ENCODE data around the gene SLC50A1.
A peak's percentile ranks its signal among the peaks of the same experiment; 100 is the strongest.

The SLC50A1 gene

DNA sequence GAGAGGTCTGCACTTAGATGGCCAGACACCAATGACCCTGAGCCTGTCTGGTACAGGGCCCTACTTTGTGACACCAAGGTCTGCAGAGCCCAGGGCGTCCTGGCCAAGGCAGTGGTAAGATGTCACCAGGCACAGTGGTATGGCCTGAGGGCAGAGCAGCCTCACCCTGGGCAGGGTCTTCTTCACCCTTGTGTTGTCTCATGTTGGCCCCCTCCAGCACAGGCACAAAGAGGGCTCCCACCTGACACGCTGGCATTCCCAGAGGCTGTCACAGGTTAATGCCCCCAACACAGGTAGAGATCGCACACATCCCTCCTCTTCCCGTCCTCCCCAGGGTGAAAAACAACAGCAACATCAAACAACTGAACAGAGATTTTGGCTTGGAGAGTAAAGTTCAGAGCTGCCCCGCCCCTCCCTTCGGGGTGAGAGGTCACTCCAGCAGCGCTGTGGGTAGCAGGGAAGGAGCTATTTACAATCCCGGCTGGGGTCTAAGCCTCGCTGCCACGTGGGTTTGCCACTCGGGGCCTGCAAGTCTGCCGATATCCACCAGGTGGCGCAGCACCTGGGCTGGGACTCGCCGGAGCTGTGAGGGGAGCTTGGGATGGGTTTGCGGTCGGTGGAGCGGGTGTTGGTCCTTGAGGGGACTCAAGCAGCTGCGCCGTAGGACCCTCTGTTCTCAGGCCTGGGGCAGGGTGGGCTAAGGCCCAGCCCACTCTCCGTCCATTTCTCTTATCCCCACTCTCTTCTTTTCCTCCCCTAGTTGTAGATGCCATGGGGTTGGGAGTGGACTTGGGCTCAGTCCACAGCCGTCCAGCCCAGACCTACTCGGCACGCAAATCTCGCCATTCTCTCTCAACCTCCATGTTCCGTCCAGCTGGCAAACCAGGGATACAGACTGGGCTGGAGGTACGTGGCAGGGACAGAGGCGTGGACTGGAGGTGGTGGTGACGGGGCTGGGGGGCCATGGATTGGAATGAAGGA is 44.3 kb upstream of the SLC50A1 start:
- no peaks in the 10 kb centered on the region for H4K20me1 ChIP-seq (ENCODE audit: insufficient read depth, low read length)
- H2AFZ ChIP-seq (ENCODE audit: low read length), result peak overlapping the region; percentile 55
- no peaks in the 10 kb centered on the region for H3K79me2 ChIP-seq (ENCODE audit: low read length)
- no peak overlapping the region for H3K27ac ChIP-seq (ENCODE audit: low read length)
- TF ChIP-seq EZH2 (optimal IDR thresholded peaks at IDR 0.05; ENCODE audit: low read depth, low read length), result no peak
- TF ChIP-seq, protein P1, sequence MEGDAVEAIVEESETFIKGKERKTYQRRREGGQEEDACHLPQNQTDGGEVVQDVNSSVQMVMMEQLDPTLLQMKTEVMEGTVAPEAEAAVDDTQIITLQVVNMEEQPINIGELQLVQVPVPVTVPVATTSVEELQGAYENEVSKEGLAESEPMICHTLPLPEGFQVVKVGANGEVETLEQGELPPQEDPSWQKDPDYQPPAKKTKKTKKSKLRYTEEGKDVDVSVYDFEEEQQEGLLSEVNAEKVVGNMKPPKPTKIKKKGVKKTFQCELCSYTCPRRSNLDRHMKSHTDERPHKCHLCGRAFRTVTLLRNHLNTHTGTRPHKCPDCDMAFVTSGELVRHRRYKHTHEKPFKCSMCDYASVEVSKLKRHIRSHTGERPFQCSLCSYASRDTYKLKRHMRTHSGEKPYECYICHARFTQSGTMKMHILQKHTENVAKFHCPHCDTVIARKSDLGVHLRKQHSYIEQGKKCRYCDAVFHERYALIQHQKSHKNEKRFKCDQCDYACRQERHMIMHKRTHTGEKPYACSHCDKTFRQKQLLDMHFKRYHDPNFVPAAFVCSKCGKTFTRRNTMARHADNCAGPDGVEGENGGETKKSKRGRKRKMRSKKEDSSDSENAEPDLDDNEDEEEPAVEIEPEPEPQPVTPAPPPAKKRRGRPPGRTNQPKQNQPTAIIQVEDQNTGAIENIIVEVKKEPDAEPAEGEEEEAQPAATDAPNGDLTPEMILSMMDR (IDR thresholded peaks at IDR 0.05; ENCODE audit: low read length), result peak; percentile 100
- no peaks in the 10 kb centered on the region for H3K9me3 ChIP-seq (replicated peaks; ENCODE audit: insufficient read depth, low read length)
- H3K4me1 ChIP-seq (ENCODE audit: low read length), result peaks cover 21% of the 10 kb centered on the region
- H3K9ac ChIP-seq (ENCODE audit: low read length), result no peak overlapping the region
- H3K4me2 ChIP-seq (ENCODE audit: low read depth, low read length), result peak overlapping the region; percentile 62
- H3F3A ChIP-seq (ENCODE audit: insufficient read depth, low read length), result no peaks in the 10 kb centered on the region
- no peaks in the 10 kb centered on the region for H3K36me3 ChIP-seq (replicated peaks; ENCODE audit: insufficient read depth, low read length)
- H3K9me2 ChIP-seq (replicated peaks; ENCODE audit: insufficient read depth, low read length), result no peaks in the 10 kb centered on the region
- DNase-seq, result peak; percentile 83
- peak overlapping the region; percentile 10; the same call in 1 of the 2 replicates for H3K4me3 ChIP-seq (ENCODE audit: low read length)
- peaks cover 26% of the 10 kb centered on the region for H3K27me3 ChIP-seq (replicated peaks; ENCODE audit: insufficient read depth, low read length)

DNA sequence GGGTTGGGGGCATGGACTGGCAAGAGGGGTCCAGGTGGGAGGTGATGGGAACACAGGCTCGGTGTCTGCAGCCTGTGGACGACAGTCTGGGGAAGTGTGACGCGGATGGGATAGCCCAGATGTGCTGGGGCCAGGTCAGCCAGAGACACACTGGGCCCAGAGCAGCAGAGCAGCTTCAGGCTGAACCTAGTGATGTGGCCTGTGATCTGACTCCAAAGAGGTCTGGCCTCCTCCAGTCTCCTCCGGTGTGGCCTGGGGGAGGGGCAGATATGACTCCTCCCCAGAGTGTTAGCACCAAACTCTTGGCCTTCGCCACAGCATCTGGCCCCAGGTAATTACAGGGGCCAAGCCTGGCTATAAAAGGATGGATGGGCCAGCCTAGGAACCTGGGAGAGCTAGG is 43.5 kb upstream of the SLC50A1 start:
- Histone ChIP-seq H3F3A (ENCODE audit: insufficient read depth, low read length) (no peaks in the 10 kb centered on the region), H3K9me3 (replicated peaks; ENCODE audit: insufficient read depth, low read length) (no peaks in the 10 kb centered on the region), H3K9ac (ENCODE audit: low read length) (no peak overlapping the region), H3K4me3 (ENCODE audit: low read length) (no peak overlapping the region), H3K9me2 (replicated peaks; ENCODE audit: insufficient read depth, low read length) (no peaks in the 10 kb centered on the region), H3K27me3 (replicated peaks; ENCODE audit: insufficient read depth, low read length) (peaks cover 26% of the 10 kb centered on the region), H3K4me1 (ENCODE audit: low read length) (peaks cover 19% of the 10 kb centered on the region), H3K27ac (ENCODE audit: low read length) (no peak overlapping the region), H2AFZ (ENCODE audit: low read length) (no peak overlapping the region), H4K20me1 (ENCODE audit: insufficient read depth, low read length) (no peaks in the 10 kb centered on the region), H3K4me2 (ENCODE audit: low read depth, low read length) (no peak overlapping the region), H3K79me2 (ENCODE audit: low read length) (no peaks in the 10 kb centered on the region), H3K36me3 (replicated peaks; ENCODE audit: insufficient read depth, low read length) (no peaks in the 10 kb centered on the region)
- TF ChIP-seq EZH2 (optimal IDR thresholded peaks at IDR 0.05; ENCODE audit: low read depth, low read length) (no peak), EZH2phosphoT487 (IDR thresholded peaks at IDR 0.05; ENCODE audit: low read length) (no peak)
- TF ChIP-seq, protein P1 (IDR thresholded peaks at IDR 0.05; ENCODE audit: low read length), result no peak
- no peak for DNase-seq

DNA sequence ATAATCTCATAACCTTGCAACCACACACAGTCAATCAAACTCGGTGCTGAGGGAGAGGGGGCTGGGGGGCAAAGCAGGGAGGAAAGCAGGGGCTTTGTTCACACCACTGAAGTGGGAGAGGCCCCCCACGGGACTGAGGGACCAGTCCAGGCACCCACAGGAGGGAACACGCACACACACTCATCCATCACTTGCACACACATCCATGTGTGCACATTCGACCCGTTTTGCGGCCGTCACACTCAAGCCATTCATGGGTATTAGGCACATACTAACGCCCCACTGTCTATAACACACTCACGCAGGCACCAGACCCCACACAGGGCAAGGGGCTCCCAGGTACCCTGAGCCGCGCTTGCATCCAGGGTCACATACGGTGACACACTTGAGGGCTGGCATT is 43.0 kb upstream of the SLC50A1 start:
- no peak overlapping the region for H2AFZ ChIP-seq (ENCODE audit: low read length)
- no peak for TF ChIP-seq EZH2phosphoT487 (IDR thresholded peaks at IDR 0.05; ENCODE audit: low read length)
- no peak for TF ChIP-seq EZH2 (optimal IDR thresholded peaks at IDR 0.05; ENCODE audit: low read depth, low read length)
- TF ChIP-seq, protein P1 (IDR thresholded peaks at IDR 0.05; ENCODE audit: low read length), result no peak
- H4K20me1 ChIP-seq (ENCODE audit: insufficient read depth, low read length), result no peaks in the 10 kb centered on the region
- H3K4me2 ChIP-seq (ENCODE audit: low read depth, low read length), result no peak overlapping the region
- H3K79me2 ChIP-seq (ENCODE audit: low read length), result no peaks in the 10 kb centered on the region
- H3K4me1 ChIP-seq (ENCODE audit: low read length), result peaks cover 19% of the 10 kb centered on the region
- no peak overlapping the region for H3K27ac ChIP-seq (ENCODE audit: low read length)
- no peaks in the 10 kb centered on the region for H3F3A ChIP-seq (ENCODE audit: insufficient read depth, low read length)
- peaks cover 26% of the 10 kb centered on the region for H3K27me3 ChIP-seq (replicated peaks; ENCODE audit: insufficient read depth, low read length)
- no peak overlapping the region for H3K9ac ChIP-seq (ENCODE audit: low read length)
- H3K4me3 ChIP-seq (ENCODE audit: low read length), result no peak overlapping the region
- no peaks in the 10 kb centered on the region for H3K36me3 ChIP-seq (replicated peaks; ENCODE audit: insufficient read depth, low read length)
- DNase-seq, result no peak
- no peaks in the 10 kb centered on the region for H3K9me3 ChIP-seq (replicated peaks; ENCODE audit: insufficient read depth, low read length)
- no peaks in the 10 kb centered on the region for H3K9me2 ChIP-seq (replicated peaks; ENCODE audit: insufficient read depth, low read length)

All from MM.1S (cell line).